T-cell (primary cell): ENCODE results near the gene BIK. TPM values are rescaled to one million over a fixed set of nuclear protein-coding genes. Genes with fewer than 3 reads are reported as not detected.

Experiments used
- ATAC-seq, 4 experiments: fragments of 200-7000 bp in 3 of 4; fragments of 150-1000 bp in 1 of 4; cut with Tn5 transposase; replicated peaks in 1 of 4; 1 replicate in 3 of 4; 2 replicates in 1 of 4; pipeline ENCODE4 v1.10.0; 2021; ENCODE audit warnings: moderate library complexity in 3 of 4, mild to moderate bottlenecking in 2 of 4, moderate number of reproducible peaks in 1 of 4
- CTCF ChIA-PET, 2 donors: fragments of 300-600 bp; sonication (Branson Sonifier 250); formaldehyde crosslinking; loops; one replicate each; lab custom pipeline; 2022; ENCODE audit warnings: antibody characterized with exemption in 2 of 2; lab: Charles Lee
- POLR2A ChIA-PET, 2 donors: fragments of 300-600 bp; sonication (Branson Sonifier 250); formaldehyde crosslinking; loops; one replicate each; lab custom pipeline; 2022; ENCODE audit warnings: antibody characterized with exemption in 2 of 2; lab: Charles Lee
- DNase-seq, 35 experiments: peaks; one replicate each; pipeline versions ENCODE4 v3.0.0 to v3.0.0-alpha.2; 2013 to 2023
- H3K27ac ChIP-seq: one replicate; pipeline ENCODE4 v1.5.1; 2013; ENCODE audit warnings: low read length
- H3K27me3 ChIP-seq, 2 experiments: replicated peaks in 1 of 2; 1 replicate in 1 of 2; 2 replicates in 1 of 2; pipeline versions ENCODE4 v1.6.1 to v1.7.0; 2013; ENCODE audit warnings: low read length in 1 of 2, mixed read lengths in 1 of 2; ENCODE audit not compliant: control insufficient read depth in 2 of 2, insufficient read depth in 2 of 2; ENCODE audit errors: extremely low read depth in 1 of 2
- H3K36me3 ChIP-seq, 2 donors: 1 replicate in 1 of 2; 2 replicates in 1 of 2; pipeline versions ENCODE4 v1.6.1 to v1.7.0; 2013; ENCODE audit warnings: low read length in 1 of 2; ENCODE audit not compliant: control insufficient read depth in 2 of 2, insufficient read depth in 1 of 2; ENCODE audit errors: extremely low read depth in 1 of 2
- H3K4me1 ChIP-seq, 2 experiments: 1 replicate in 1 of 2; 2 replicates in 1 of 2; pipeline versions ENCODE4 v1.6.1 to v1.7.0; 2013; ENCODE audit warnings: low read length in 2 of 2, mixed read lengths in 1 of 2; ENCODE audit not compliant: insufficient read depth in 2 of 2, control insufficient read depth in 1 of 2; ENCODE audit errors: extremely low read depth in 1 of 2
- H3K4me3 ChIP-seq, 2 donors: 1 replicate in 1 of 2; 2 replicates in 1 of 2; pipeline versions ENCODE4 v1.5.1 to v1.7.0; 2013; ENCODE audit warnings: mild to moderate bottlenecking in 2 of 2, low read length in 1 of 2, moderate library complexity in 1 of 2; ENCODE audit not compliant: control insufficient read depth in 1 of 2; ENCODE audit errors: extremely low read depth in 1 of 2
- H3K9me3 ChIP-seq: 2 replicates; pipeline ENCODE4 v1.7.0; 2013
- H3K27ac Mint-ChIP-seq, 2 donors: one replicate each; pipeline ENCODE4 v1.8.0; 2020 to 2021; ENCODE audit warnings: mild to moderate bottlenecking in 2 of 2, mixed read lengths in 2 of 2
- H3K27me3 Mint-ChIP-seq, 2 donors: one replicate each; pipeline ENCODE4 v1.8.0; 2021 to 2022; ENCODE audit warnings: mixed read lengths in 2 of 2
- H3K36me3 Mint-ChIP-seq: one replicate; pipeline ENCODE4 v1.8.0; 2021; ENCODE audit warnings: mixed read lengths
- H3K4me1 Mint-ChIP-seq, 3 donors: one replicate each; pipeline ENCODE4 v1.8.0; 2020 to 2022; ENCODE audit warnings: mixed read lengths in 3 of 3, mild to moderate bottlenecking in 1 of 3
- H3K4me3 Mint-ChIP-seq, 3 donors: one replicate each; pipeline ENCODE4 v1.8.0; 2020 to 2022; ENCODE audit warnings: mild to moderate bottlenecking in 3 of 3, mixed read lengths in 3 of 3, moderate library complexity in 3 of 3
- H3K9me3 Mint-ChIP-seq, 3 donors: one replicate each; pipeline ENCODE4 v1.8.0; 2020 to 2022; ENCODE audit warnings: mixed read lengths in 3 of 3
- WGBS: methylation state at CpG from one replicate; pipeline ENCODE4 v1.1.5; 2013; ENCODE audit warnings: missing lambda C conversion rate; ENCODE audit not compliant: insufficient coverage; 5-methylcytosine and 5-hydroxymethylcytosine counted together
- total RNA-seq, 35 experiments: library from RNA in 6 of 35; stranded (reverse) in 6 of 35; fragments of 120-200 nt in 1 of 35; gene quantifications; one replicate each; pipeline versions ENCODE4 v1.2.1 to v1.2.4 and lab custom pipeline; 2013 to 2026

Gene BIK
- total RNA-seq, 5 donors from 2014 or later (not counting 1 experiment from before 2014, with no cell fraction given), result 2.0 to 3.2 (median 2.7) TPM

DNA sequence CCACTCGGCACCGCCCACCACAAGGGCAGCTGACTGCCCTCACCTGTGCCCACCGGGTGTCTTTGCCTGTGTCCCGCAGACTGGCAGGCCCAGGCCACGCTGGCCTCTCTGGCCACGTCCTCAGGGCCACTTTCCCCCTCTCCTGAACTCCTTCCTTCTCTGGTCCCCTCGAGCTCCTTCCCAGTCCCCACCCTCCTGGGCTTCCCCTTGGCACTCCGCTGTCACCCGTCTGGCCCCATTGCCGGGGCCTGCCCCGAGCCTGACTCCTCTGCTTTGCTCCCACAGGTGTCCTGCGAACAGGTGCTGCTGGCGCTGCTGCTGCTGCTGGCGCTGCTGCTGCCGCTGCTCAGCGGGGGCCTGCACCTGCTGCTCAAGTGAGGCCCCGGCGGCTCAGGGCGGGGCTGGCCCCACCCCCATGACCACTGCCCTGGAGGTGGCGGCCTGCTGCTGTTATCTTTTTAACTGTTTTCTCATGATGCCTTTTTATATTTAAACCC is 18.4 kb downstream of the BIK start:
- no peaks in the 10 kb centered on the region for H3K27me3 Mint-ChIP-seq
- no peak for DNase-seq
- ATAC-seq, result peak in 1 of 4 experiments; percentile 44
- 54% methylated on average over 17 of the region's 20 CpGs for WGBS
- H3K4me3 Mint-ChIP-seq, result no peak overlapping the region
- H3K4me3 ChIP-seq, result no peak overlapping the region
- CTCF ChIA-PET, result no interaction called here
- POLR2A ChIA-PET, result no interaction called here
- H3K27ac ChIP-seq, result no peak overlapping the region
- peaks cover 12% of the 10 kb centered on the region for H3K36me3 Mint-ChIP-seq
- H3K9me3 ChIP-seq, result no peaks in the 10 kb centered on the region
- peaks cover 0 to 6% of the 10 kb centered on the region in 2 experiments for H3K27me3 ChIP-seq
- no peaks in the 10 kb centered on the region for H3K9me3 Mint-ChIP-seq
- H3K4me1 ChIP-seq, result peaks cover 0 to 3% of the 10 kb centered on the region in 2 experiments
- H3K36me3 ChIP-seq, result peaks cover 13 to 17% of the 10 kb centered on the region in 2 donors
- peaks cover 0 to 4% (median 2%) of the 10 kb centered on the region in 3 donors for H3K4me1 Mint-ChIP-seq
- no peak overlapping the region for H3K27ac Mint-ChIP-seq

DNA sequence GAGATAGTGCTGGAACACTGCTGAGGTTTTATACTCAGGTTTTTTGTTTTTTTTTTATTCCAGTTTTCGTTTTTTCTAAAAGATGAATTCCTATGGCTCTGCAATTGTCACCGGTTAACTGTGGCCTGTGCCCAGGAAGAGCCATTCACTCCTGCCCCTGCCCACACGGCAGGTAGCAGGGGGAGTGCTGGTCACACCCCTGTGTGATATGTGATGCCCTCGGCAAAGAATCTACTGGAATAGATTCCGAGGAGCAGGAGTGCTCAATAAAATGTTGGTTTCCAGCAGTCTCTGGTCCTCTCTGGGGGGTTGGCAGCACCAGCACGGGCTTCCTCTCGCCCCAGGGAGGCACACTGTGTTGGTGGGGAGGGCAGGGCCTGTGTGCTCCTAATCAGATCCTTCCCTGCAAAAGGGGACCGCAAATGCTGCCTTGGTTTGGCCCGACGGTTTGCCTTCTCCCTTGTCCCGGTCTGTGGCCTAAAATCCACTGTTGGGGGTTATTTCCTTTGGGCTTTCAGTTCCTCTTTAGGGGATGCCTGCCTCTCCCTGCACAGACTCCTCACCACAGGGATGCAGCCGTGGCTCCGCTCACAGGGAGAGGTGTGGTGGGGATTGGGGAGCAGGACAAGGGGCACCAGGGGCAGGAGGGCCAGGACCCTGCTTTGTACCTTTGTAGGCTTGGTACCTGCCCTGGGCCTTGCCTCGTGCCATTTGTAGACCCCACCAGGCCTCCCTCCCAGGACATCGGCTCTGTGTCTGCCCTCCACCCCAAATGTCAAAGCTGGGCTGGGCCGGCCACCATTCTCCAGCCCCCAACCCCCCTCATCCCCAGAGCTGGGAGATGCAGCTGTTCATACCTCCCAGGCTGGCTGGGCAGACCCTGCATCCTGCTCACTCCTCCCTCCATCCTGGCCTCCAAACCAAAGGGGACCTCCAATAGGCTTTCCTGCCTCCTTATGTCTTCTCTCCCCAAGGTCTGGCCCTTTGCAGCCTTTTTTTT is 19.2 kb downstream of the BIK start:
- H3K9me3 Mint-ChIP-seq, result no peaks in the 10 kb centered on the region
- no peaks in the 10 kb centered on the region for H3K27me3 Mint-ChIP-seq
- POLR2A ChIA-PET, result no interaction called here
- H3K36me3 Mint-ChIP-seq, result peaks cover 13% of the 10 kb centered on the region
- Histone ChIP-seq H3K4me1 (peaks cover 0 to 3% of the 10 kb centered on the region in 2 experiments), H3K4me3 (no peak overlapping the region), H3K27ac (no peak overlapping the region), H3K9me3 (no peaks in the 10 kb centered on the region), H3K27me3 (peaks cover 0 to 6% of the 10 kb centered on the region in 2 experiments), H3K36me3 (peaks cover 16 to 19% of the 10 kb centered on the region in 2 donors)
- H3K4me3 Mint-ChIP-seq, result no peak overlapping the region
- peaks cover 0 to 4% (median 2%) of the 10 kb centered on the region in 3 donors for H3K4me1 Mint-ChIP-seq
- H3K27ac Mint-ChIP-seq, result no peak overlapping the region
- DNase-seq (no peak), ATAC-seq (no peak)
- 79% methylated on average over 7 of the region's 16 CpGs for WGBS
- CTCF ChIA-PET, result no interaction called here

DNA sequence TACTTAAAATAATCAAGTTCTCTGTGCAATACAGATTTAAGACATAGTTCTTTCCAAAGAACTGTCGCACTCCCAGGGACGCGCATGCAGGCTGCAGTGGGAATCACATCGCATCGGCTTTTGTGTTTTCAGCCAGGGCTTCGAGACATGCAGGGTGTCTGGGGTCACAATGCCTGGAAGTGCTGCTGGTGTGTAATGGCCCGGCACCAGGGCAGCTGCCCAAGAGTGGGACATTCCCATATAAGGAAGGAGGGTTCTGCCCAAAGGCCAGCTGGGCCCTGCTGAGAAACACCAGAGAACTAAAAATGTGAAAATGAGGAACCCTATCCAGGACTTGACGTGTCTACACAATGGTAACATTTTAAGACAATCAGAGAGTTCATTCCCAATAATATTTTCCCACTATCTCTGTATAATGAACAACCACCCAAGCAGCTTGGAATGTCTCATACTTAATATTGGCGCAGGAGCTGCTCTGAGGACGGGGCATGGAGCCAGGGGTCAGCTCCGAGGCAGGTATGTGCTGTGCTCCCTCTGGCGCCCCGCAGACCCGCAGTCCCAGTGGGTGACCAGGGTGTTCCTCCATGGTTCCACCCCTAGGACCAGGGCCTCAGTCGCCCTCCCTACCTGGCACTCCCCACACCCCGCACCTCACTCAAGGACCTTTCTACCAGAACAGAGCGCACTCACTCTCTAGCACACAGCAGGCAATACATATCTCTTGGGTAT is 21.4 kb downstream of the BIK start:
- H3K27me3 ChIP-seq, result peaks cover 0 to 6% of the 10 kb centered on the region in 2 experiments
- H3K9me3 ChIP-seq, result no peaks in the 10 kb centered on the region
- POLR2A ChIA-PET, result no interaction called here
- CTCF ChIA-PET, result interaction anchor here in 1 of 2 donors (0.5 kb wide), 1 partner anchor 13 kb away, joined by 4 read pairs; no protein-coding TSS in a partner anchor
- WGBS, result 97% methylated on average over 15 of the region's 17 CpGs
- DNase-seq (no peak), ATAC-seq (no peak)
- H3K4me1 ChIP-seq, result peaks cover 0 to 6% of the 10 kb centered on the region in 2 experiments
- Mint-ChIP-seq H3K9me3 (no peaks in the 10 kb centered on the region), H3K36me3 (peaks cover 18% of the 10 kb centered on the region), H3K27me3 (no peaks in the 10 kb centered on the region), H3K4me3 (no peak overlapping the region), H3K27ac (no peak overlapping the region), H3K4me1 (peaks cover 3 to 4% (median 4%) of the 10 kb centered on the region in 3 donors)
- no peak overlapping the region for H3K4me3 ChIP-seq
- peaks cover 21 to 32% of the 10 kb centered on the region in 2 donors for H3K36me3 ChIP-seq
- no peak overlapping the region for H3K27ac ChIP-seq

DNA sequence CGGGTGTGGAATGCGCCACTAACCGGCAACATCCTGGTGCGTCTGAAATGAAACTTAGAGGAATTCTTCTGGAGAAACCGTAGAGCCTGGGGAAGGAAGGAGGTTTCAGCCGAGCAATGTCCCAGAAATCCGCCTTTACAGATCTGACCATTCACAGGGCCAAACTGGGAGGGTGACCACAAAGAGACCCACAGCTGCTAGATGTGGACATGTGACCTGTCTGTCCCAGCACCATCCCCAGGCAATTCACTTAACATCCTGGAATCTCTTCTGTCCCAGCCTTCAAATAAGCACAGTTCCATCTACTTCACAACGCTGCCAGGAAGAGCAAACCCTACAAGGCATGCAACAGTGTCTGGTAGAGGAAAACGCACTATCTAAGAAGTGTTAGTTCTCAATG is 22.9 kb downstream of the BIK start:
- Histone ChIP-seq H3K36me3 (peaks cover 21 to 41% of the 10 kb centered on the region in 2 donors), H3K27ac (no peak overlapping the region), H3K4me1 (peaks cover 0 to 4% of the 10 kb centered on the region in 2 experiments), H3K27me3 (peaks cover 0 to 6% of the 10 kb centered on the region in 2 experiments), H3K9me3 (no peaks in the 10 kb centered on the region), H3K4me3 (no peak overlapping the region)
- Mint-ChIP-seq H3K27ac (no peak overlapping the region), H3K36me3 (peaks cover 26% of the 10 kb centered on the region), H3K4me3 (no peak overlapping the region), H3K4me1 (peaks cover 0 to 4% (median 3%) of the 10 kb centered on the region in 3 donors), H3K27me3 (no peaks in the 10 kb centered on the region), H3K9me3 (no peaks in the 10 kb centered on the region)
- ATAC-seq, result no peak
- no peak for DNase-seq
- 86% methylated on average over 4 of the region's 9 CpGs for WGBS
- POLR2A ChIA-PET, result no interaction called here
- CTCF ChIA-PET, result no interaction called here

DNA sequence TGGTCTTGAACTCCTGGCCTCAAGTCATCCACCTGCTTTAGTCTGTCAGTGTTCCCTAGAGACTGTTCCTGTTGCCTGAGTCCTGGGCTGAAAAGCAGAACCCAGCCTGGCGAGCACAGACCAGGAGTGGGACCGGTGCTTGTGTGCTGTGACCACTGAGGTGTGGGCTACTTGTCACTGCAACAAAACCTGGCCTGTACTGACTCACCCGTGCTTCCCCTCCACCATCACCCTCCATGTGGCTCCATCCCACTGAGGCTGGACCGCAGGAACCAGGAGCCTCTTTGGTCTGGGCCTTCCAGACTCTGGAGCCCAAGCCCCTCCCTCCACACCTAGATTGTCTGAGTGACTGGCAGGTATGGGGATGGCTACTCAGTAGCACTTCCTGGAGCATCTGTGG is 24.0 kb downstream of the BIK start:
- Mint-ChIP-seq H3K4me3 (no peak overlapping the region), H3K4me1 (peaks cover 0 to 5% (median 3%) of the 10 kb centered on the region in 3 donors), H3K9me3 (no peaks in the 10 kb centered on the region), H3K27ac (no peak overlapping the region), H3K27me3 (no peaks in the 10 kb centered on the region), H3K36me3 (peaks cover 33% of the 10 kb centered on the region)
- ChIA-PET CTCF (no interaction called here), POLR2A (no interaction called here)
- Histone ChIP-seq H3K36me3 (peaks cover 21 to 48% of the 10 kb centered on the region in 2 donors), H3K4me1 (peaks cover 0 to 4% of the 10 kb centered on the region in 2 experiments), H3K27me3 (no peaks in the 10 kb centered on the region), H3K9me3 (no peaks in the 10 kb centered on the region), H3K4me3 (no peak overlapping the region), H3K27ac (no peak overlapping the region)
- DNase-seq, result no peak
- 100% methylated on average over 3 of the region's 4 CpGs for WGBS
- ATAC-seq, result no peak

DNA sequence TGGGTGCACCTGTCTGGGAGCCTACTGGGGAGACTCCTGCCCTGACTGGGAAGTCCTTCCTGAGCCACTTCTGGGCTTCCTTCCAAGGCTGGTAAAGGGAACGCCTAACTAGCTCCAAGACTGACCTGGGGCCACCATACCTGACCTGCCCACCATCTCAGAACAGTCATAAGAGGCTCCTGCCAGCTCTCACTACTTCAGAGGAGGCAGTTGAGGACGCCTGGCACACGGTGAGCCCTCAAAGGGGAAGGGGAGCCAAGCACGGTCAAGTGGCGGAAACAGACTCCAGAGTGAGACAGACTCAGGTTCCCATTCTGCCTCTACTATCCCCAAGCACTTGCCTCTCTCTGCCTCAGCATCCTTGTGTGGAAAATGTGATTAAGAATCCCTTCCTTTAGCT is 25.0 kb downstream of the BIK start:
- POLR2A ChIA-PET, result no interaction called here
- peaks cover 38% of the 10 kb centered on the region for H3K36me3 Mint-ChIP-seq
- H3K27ac ChIP-seq, result no peak overlapping the region

More for the DNA sequence above, 25.0 kb downstream of the BIK start:
- no peak overlapping the region for H3K4me3 ChIP-seq
- CTCF ChIA-PET, result interaction anchor here in 1 of 2 donors (0.9 kb wide), 1 partner anchor 11 kb away, joined by 3 read pairs; no protein-coding TSS in a partner anchor
- peaks cover 0 to 4% of the 10 kb centered on the region in 2 experiments for H3K4me1 ChIP-seq
- no peaks in the 10 kb centered on the region for H3K27me3 ChIP-seq
- no peak for DNase-seq
- no peaks in the 10 kb centered on the region for H3K9me3 Mint-ChIP-seq
- 76% methylated on average over 3 of the region's 5 CpGs for WGBS
- H3K36me3 ChIP-seq, result peaks cover 21 to 53% of the 10 kb centered on the region in 2 donors
- H3K4me1 Mint-ChIP-seq, result peaks cover 0 to 5% (median 4%) of the 10 kb centered on the region in 3 donors
- no peaks in the 10 kb centered on the region for H3K9me3 ChIP-seq
- no peak overlapping the region for H3K27ac Mint-ChIP-seq
- ATAC-seq, result no peak
- no peaks in the 10 kb centered on the region for H3K27me3 Mint-ChIP-seq
- no peak overlapping the region for H3K4me3 Mint-ChIP-seq
